Heart left ventricle (tissue), 16 donors: ENCODE data around the gene LTK. TPM values are rescaled to one million over a fixed set of nuclear protein-coding genes. Genes with fewer than 3 reads are reported as not detected.

Experiments used
- ATAC-seq, 4 donors: fragments of 200-7000 bp; cut with Tn5 transposase; one replicate each; pipeline ENCODE4 v1.9.1; 2020 to 2022; ENCODE audit warnings: moderate library complexity in 4 of 4, mild to moderate bottlenecking in 3 of 4, moderate number of reproducible peaks in 1 of 4
- DNase-seq, 5 donors: peaks; one replicate each; pipeline ENCODE4 v3.0.0-alpha.2; 2020
- H3K27ac ChIP-seq, 12 donors: fragments of 200-600 bp; sonication (generic) in 4 of 12; one replicate each; pipeline versions ENCODE4 v1.5.0 to v1.8.0; 2016 to 2022; ENCODE audit warnings: mild to moderate bottlenecking in 2 of 12
- H3K27me3 ChIP-seq, 9 donors: fragments of 200-600 bp; sonication (generic) in 2 of 9; one replicate each; pipeline versions ENCODE4 v1.5.1 to v1.8.0; 2016 to 2022; ENCODE audit warnings: mild to moderate bottlenecking in 3 of 9
- H3K36me3 ChIP-seq, 9 donors: fragments of 200-600 bp; sonication (generic) in 2 of 9; one replicate each; pipeline versions ENCODE4 v1.5.0 to v1.8.0; 2018 to 2022; ENCODE audit warnings: mild to moderate bottlenecking in 2 of 9
- H3K4me1 ChIP-seq, 12 donors: fragments of 200-600 bp; sonication (generic) in 4 of 12; one replicate each; pipeline versions ENCODE4 v1.5.0 to v1.8.0; 2016 to 2022; ENCODE audit warnings: mild to moderate bottlenecking in 3 of 12
- H3K4me3 ChIP-seq, 12 donors: fragments of 200-600 bp; sonication (generic) in 4 of 12; one replicate each; pipeline versions ENCODE4 v1.5.0 to v1.8.0; 2017 to 2022; ENCODE audit warnings: mild to moderate bottlenecking in 9 of 12, moderate library complexity in 4 of 12
- H3K9me3 ChIP-seq, 12 donors: fragments of 200-600 bp; sonication (generic) in 4 of 12; one replicate each; pipeline versions ENCODE4 v1.5.0 to v1.8.0; 2016 to 2022; ENCODE audit warnings: mild to moderate bottlenecking in 1 of 12
- POLR2A ChIP-seq, 2 donors: fragments of 450-650 bp; IDR thresholded peaks; one replicate each; pipeline ENCODE4 v1.6.1; 2017; ENCODE audit warnings: antibody characterized with exemption in 2 of 2, mild to moderate bottlenecking in 2 of 2, moderate library complexity in 2 of 2
- WGBS, 4 donors: extraction: QIAGEN DNeasy Blood & Tissue Kit in 2 of 4; methylation state at CpG; one replicate each; pipeline versions ENCODE4 v1.1.5 to v1.1.7; 2013 to 2018; 5-methylcytosine and 5-hydroxymethylcytosine counted together
- intact Hi-C, 10 donors: fragments of 100-400 bp; cut with DNase I; formaldehyde crosslinking; loops; one replicate each; pipeline versions ENCODE4 v1.11.1 to v1.14.2; 2022
- polyA plus RNA-seq, 2 donors: library from polyadenylated mRNA; stranded (reverse); fragments of 200-250 nt; gene quantifications; one replicate each; pipeline ENCODE4 v1.2.3, GENCODE V29; 2013
- total RNA-seq, 9 donors: library from RNA; depleted of rRNA in 2 of 9; stranded (reverse); fragments of >200 nt in 2 of 9; fragmentation: NEBNext Ultra II Directional in 3 of 9; extraction: Animal tissue kit (Norgen Biotek cat#: 25700) in 3 of 9; gene quantifications; one replicate each; pipeline versions ENCODE4 v1.1.0 to v1.2.4, GENCODE V29; 2016 to 2023
- TF ChIP-seq, protein P1 (sequence below), 12 donors: fragments of 200-600 bp; sonication (generic) in 4 of 12; IDR thresholded peaks; one replicate each; pipeline versions ENCODE4 v1.5.0 to v1.8.0; 2018 to 2022; ENCODE audit warnings: antibody characterized with exemption in 12 of 12, mild to moderate bottlenecking in 5 of 12
- donor health status: ischemic (EF 13 %, LVEDD 7.1; RV severe dilation, severe dysfunction).
- donor health status: healthy with polysubstance abuse.
- donor health status: DM: no; HTN: yes; CAD: no.
- donor health status: DM: no; HTN: no; CAD: no.
- donor health status: ischemic (EF 25% LVEDD 6.9; RV normal size, moderate dysfunction).
- donor health status: ischemic (EF 25% LVEDD 5.7; RV mildly dilated, moderate dysfunction).
- donor health status: healthy.
- donor health status: DM: yes; HTN: yes; CAD: no.
- donor health status: ischemic (EF 35%, LVEDD 5.7; RV mildly dilated, moderate dysfunction).
- donor health status: nonischemic (EF 11% LVEDD 7.7; RV severe dilation, severe dysfunction).
- donor health status: DM: yes; HTN: yes; CAD: no.
- donor health status: PGD.
- donor health status: ischemic (EF 29% LVEDD 5.4; RV normal size, mild dysfunction).
- donor health status: nonischemic (EF 23%, LVEDD 6.1; RV moderate dilation, normal function).

Gene LTK
- total and polyA plus RNA-seq, 11 donors = 0.14 to 1.6 (median 0.36) TPM

- H3K27me3 ChIP-seq = peaks cover 0 to 6% (median 0%) of the 10 kb centered on the region in 9 donors
- no peaks in the 10 kb centered on the region for H3K9me3 ChIP-seq
- H3K4me3 ChIP-seq = peak overlapping the region in 3 of 12 donors; percentile 17 to 18 (median 17)
- intact Hi-C loops = no loop called here
- H3K27ac ChIP-seq = peak overlapping the region in 2 of 12 donors; percentile 43
- WGBS, 4 donors = 89 to 96% (median 90%) methylated on average over 11 to 16 of the region's 16 CpGs
- DNase-seq (no peak), ATAC-seq (no peak)
- H3K36me3 ChIP-seq = no peaks in the 10 kb centered on the region
- TF ChIP-seq, protein P1, sequence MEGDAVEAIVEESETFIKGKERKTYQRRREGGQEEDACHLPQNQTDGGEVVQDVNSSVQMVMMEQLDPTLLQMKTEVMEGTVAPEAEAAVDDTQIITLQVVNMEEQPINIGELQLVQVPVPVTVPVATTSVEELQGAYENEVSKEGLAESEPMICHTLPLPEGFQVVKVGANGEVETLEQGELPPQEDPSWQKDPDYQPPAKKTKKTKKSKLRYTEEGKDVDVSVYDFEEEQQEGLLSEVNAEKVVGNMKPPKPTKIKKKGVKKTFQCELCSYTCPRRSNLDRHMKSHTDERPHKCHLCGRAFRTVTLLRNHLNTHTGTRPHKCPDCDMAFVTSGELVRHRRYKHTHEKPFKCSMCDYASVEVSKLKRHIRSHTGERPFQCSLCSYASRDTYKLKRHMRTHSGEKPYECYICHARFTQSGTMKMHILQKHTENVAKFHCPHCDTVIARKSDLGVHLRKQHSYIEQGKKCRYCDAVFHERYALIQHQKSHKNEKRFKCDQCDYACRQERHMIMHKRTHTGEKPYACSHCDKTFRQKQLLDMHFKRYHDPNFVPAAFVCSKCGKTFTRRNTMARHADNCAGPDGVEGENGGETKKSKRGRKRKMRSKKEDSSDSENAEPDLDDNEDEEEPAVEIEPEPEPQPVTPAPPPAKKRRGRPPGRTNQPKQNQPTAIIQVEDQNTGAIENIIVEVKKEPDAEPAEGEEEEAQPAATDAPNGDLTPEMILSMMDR (IDR thresholded peaks at IDR 0.05) = no peak
- no peak for TF ChIP-seq POLR2A (IDR thresholded peaks at IDR 0.05)
- peaks cover 0 to 41% (median 18%) of the 10 kb centered on the region in 12 donors for H3K4me1 ChIP-seq
Measured at GRCh38 chr15:41561104-41561776, 47.6 kb upstream of the LTK start.

DNA sequence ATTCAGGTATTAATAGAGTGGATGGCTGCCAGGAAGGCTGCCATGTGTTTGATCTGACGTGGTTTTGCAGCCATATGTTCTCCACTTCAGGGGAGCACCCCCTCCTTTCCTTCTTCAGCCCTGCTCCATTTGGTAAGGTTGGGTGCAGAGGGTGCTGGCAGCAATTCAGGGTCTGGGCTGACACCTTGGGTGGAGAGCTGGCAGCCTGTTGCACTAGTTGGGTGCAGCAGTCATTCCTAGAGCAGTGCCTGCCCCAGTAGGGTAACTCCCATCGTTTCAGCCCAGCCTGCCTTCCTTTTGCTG lies 46.9 kb upstream of the LTK start:
- DNase-seq (no peak), ATAC-seq (no peak)
- Histone ChIP-seq H3K36me3 (no peaks in the 10 kb centered on the region), H3K9me3 (no peaks in the 10 kb centered on the region), H3K4me3 (no peak overlapping the region), H3K27ac (no peak overlapping the region), H3K4me1 (peaks cover 0 to 41% (median 18%) of the 10 kb centered on the region in 12 donors), H3K27me3 (peaks cover 0 to 6% (median 0%) of the 10 kb centered on the region in 9 donors)
- intact Hi-C loops = no loop called here
- WGBS, 4 donors = 55 to 68% (median 59%) methylated on average over 2 of the region's 2 CpGs
- TF ChIP-seq POLR2A (IDR thresholded peaks at IDR 0.05) = no peak
- TF ChIP-seq, protein P1 (IDR thresholded peaks at IDR 0.05) = no peak

DNA sequence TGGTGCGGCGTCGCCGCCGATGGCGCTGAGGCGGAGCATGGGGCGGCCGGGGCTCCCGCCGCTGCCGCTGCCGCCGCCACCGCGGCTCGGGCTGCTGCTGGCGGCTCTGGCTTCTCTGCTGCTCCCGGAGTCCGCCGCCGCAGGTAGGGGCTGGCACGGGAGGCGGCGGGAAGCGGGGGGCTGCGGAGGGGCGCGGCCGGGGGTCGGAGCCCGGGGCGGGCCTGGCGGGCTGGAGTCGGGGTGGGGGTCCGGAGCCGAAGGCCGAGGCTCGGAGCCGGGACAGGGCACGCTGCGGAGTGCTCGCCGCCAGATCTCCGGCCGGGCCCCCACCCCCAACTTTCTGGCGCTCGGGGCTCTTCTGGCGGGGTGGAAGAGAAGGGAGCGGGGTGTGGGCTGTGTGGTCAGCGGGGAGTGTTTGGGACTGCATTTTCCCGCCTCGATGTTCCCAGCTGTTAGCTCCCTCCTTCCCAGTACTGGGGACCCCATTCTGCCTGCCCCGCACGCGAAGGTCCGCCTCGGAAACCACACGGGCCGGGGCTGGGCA lies 45.7 kb upstream of the LTK start:
- ATAC-seq (no peak), DNase-seq (no peak)
- Histone ChIP-seq H3K4me1 (peaks cover 0 to 45% (median 19%) of the 10 kb centered on the region in 12 donors), H3K27me3 (peaks cover 0 to 6% (median 0%) of the 10 kb centered on the region in 9 donors), H3K36me3 (no peaks in the 10 kb centered on the region), H3K4me3 (peak overlapping the region; percentile 48 to 94 (median 62)), H3K27ac (peak overlapping the region in 3 of 12 donors; percentile 34 to 66 (median 45)), H3K9me3 (no peaks in the 10 kb centered on the region)
- TF ChIP-seq, protein P1 (IDR thresholded peaks at IDR 0.05) = no peak
- no peak for TF ChIP-seq POLR2A (IDR thresholded peaks at IDR 0.05)
- intact Hi-C loops = loop anchor here in 8 of 10 donors (5.0 to 10.0 kb wide), 3 partner anchors 43 to 255 kb away; no protein-coding TSS in a partner anchor
- 0 to 2% (median 1%) methylated on average over 28 to 60 of the region's 60 CpGs for WGBS, 4 donors
